ENCODE data around the gene KIFC1.

DNA sequence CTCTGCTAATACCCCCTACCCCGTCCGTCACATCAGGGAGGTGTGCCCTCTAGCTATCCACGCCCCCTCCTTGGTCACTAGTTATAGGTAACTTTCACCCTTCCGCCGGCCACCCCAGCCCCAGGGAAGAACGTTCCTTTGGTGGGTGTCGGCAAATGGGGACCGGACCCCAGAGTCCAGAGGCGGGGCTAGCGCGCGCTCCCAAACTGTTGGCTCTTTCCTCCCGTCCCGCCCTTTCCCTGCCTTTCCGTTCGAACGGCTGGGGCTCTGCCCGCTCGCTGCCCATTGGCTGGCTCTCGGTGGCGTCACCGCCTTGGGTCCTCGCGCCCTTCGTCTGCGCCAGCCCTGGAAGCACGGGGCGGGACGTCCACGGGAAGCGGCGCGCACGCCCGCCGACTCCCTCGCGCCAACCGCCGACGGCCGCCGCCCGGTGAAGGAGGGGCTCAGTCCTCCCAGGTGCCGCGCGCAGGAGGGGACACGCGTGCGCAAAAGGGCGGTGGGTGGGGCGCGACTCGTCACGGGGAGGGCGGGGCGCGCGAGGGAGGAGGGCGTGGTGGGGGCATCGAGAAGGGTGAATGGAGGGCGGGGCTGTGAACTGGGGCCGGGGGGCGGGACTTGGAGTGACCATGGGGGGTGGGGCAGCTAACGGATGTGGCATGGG lies 18.6 kb downstream of the KIFC1 start:
- TF ChIP-seq CTCF (IDR thresholded peaks at IDR 0.05), result no peak
- TF ChIP-seq POLR2A (IDR thresholded peaks at IDR 0.05), result peak in 1 of 2 donors; percentile 67

All from thyroid gland (tissue), 4 donors.